ENCODE measurements around the gene TMEM63A. TPM values are rescaled to one million over a fixed set of nuclear protein-coding genes. Genes with fewer than 3 reads are reported as not detected.

TMEM63A gene
- total and polyA plus RNA-seq, 2 of the 13 experiments (the other 11 are each of a cell fraction or from before 2014, with no cell fraction given) = 23.9 to 53.3 TPM

GRCh38 chr1:225891229-225891972 is 9.2 kb upstream of the TMEM63A start (continued):
- TF ChIP-seq TOE1 (CRISPR knock-in tag; IDR thresholded peaks at IDR 0.05) = no peak
- no peak for TF ChIP-seq HNRNPH1 (optimal IDR thresholded peaks at IDR 0.05; ENCODE audit: low read depth, low read length)
- no peak for TF ChIP-seq WIZ (CRISPR knock-in tag; IDR thresholded peaks at IDR 0.05)
- no peak for TF ChIP-seq SOX6 (IDR thresholded peaks at IDR 0.05)
- no peak; the same call in none of the 2 replicates for TF ChIP-seq SOX6 (CRISPR knock-in tag; IDR thresholded peaks at IDR 0.05)
- TF ChIP-seq SALL1 (CRISPR knock-in tag; IDR thresholded peaks at IDR 0.05) = no peak; the same call in 1 of the 2 replicates
- TF ChIP-seq HNF4A (CRISPR knock-in tag; IDR thresholded peaks at IDR 0.05) = 0 out of 2 replicates have a peak, but pooled peaks have one; percentile 6
- no peak for TF ChIP-seq RNF219 (CRISPR knock-in tag; IDR thresholded peaks at IDR 0.05)
- no peak for TF ChIP-seq ZNF281 (CRISPR knock-in tag; IDR thresholded peaks at IDR 0.05; ENCODE audit: borderline replicate concordance)
- no peak for TF ChIP-seq TEF (CRISPR knock-in tag; IDR thresholded peaks at IDR 0.05)
- TF ChIP-seq ZNF747 (CRISPR knock-in tag; IDR thresholded peaks at IDR 0.05; ENCODE audit: borderline replicate concordance) = no peak
- TF ChIP-seq ZNF629 (CRISPR knock-in tag; conservative IDR thresholded peaks at IDR 0.05) = no peak
- no peak for TF ChIP-seq ZNF550 (CRISPR knock-in tag; IDR thresholded peaks at IDR 0.05; ENCODE audit: borderline replicate concordance)
- no peak for TF ChIP-seq SRSF4 (IDR thresholded peaks at IDR 0.05; ENCODE audit: low read depth, low read length, poor library complexity, severe bottlenecking)
- no peak for TF ChIP-seq NKX3-1 (CRISPR knock-in tag; IDR thresholded peaks at IDR 0.05)
- no peak for TF ChIP-seq ZNF430 (CRISPR knock-in tag; IDR thresholded peaks at IDR 0.05)
- TF ChIP-seq HNRNPLL (IDR thresholded peaks at IDR 0.05; ENCODE audit: low read depth, low read length, poor library complexity, severe bottlenecking) = no peak
- TF ChIP-seq KDM5A (IDR thresholded peaks at IDR 0.05; ENCODE audit: borderline replicate concordance, low read length) = no peak
- TF ChIP-seq POLR2AphosphoS5 (IDR thresholded peaks at IDR 0.05; ENCODE audit: low read depth, low read length) = no peak
- TF ChIP-seq ZNF839 (CRISPR knock-in tag; IDR thresholded peaks at IDR 0.05; ENCODE audit: borderline replicate concordance) = no peak
- TF ChIP-seq ZNF441 (CRISPR knock-in tag; IDR thresholded peaks at IDR 0.05; ENCODE audit: borderline replicate concordance) = no peak
- 0 out of 2 replicates have a peak, but pooled peaks have one; percentile 18 for TF ChIP-seq ZNF644 (CRISPR knock-in tag; IDR thresholded peaks at IDR 0.05; ENCODE audit: low read depth)

Data from HepG2 (cell line).